Measurements from ENCODE around the gene GSK3B. TPM values are rescaled to one million over a fixed set of nuclear protein-coding genes. Genes with fewer than 3 reads are reported as not detected.

Gene GSK3B
- total RNA-seq, 2 donors from 2014 or later: 36.7 to 47.9 TPM

DNA sequence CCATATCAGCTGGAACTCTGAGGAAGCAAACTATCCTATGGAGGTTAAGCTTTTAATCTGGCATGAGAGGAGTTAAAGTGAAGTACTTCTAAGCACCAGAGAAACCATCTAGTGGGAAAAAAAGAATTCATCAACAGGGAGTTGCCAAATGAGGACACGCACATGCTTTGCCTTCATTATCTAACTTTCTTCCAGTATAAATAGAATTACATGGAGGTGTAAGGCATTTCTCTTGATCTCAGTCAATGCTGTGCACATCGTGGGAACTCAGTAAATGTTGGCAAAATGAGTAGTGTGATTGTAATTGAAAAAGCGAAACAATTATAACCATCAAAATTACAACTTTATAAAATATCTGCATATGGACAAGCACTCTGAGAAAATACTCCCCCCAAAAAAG, 8.0 kb upstream of the GSK3B start:
- intact Hi-C loops (cut with DNase I): loop anchor here (10.0 kb wide), 1 partner anchor 63 kb away; no protein-coding TSS in a partner anchor
- H3K36me3 ChIP-seq: no peaks in the 10 kb centered on the region
- TF ChIP-seq CTCF (IDR thresholded peaks at IDR 0.05): no peak
- no peak for TF ChIP-seq POLR2AphosphoS5 (IDR thresholded peaks at IDR 0.05)
- no peak for TF ChIP-seq POLR2A (IDR thresholded peaks at IDR 0.05)
- WGBS: 50% methylated on average over 3 of the region's 3 CpGs
- H3K4me1 ChIP-seq (replicated peaks): no peaks in the 10 kb centered on the region
- DNase-seq (ENCODE audit: low spot score): no peak
- no peaks in the 10 kb centered on the region for H3K27me3 ChIP-seq (replicated peaks; ENCODE audit: insufficient read depth)
- no peaks in the 10 kb centered on the region for H3K9me3 ChIP-seq
- no peak overlapping the region for H3K27ac ChIP-seq
- no peak overlapping the region for H3K4me3 ChIP-seq

DNA sequence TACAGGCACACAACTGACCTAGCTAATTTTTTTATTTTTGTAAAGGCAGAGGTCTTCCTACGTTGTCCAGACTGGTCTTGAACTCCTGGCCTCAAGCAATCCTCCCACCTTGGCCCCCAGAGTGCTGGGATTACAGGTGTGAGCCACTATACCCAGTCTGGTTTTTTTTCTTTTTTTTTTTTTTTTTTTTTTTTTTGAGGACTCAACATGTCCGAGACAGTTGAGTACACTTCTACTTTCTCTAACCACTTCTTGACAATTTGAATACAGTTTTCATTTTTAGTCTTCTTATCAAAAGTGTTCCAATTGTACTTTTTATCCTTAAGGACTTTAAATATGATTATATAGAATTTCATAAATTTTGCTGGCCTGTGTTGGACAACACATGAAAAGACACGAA, 7.4 kb upstream of the GSK3B start:
- no peak overlapping the region for H3K27ac ChIP-seq
- H3K27me3 ChIP-seq (replicated peaks; ENCODE audit: insufficient read depth): no peaks in the 10 kb centered on the region
- H3K4me1 ChIP-seq (replicated peaks): peaks cover under 1% of the 10 kb centered on the region
- H3K4me3 ChIP-seq: no peak overlapping the region
- no peaks in the 10 kb centered on the region for H3K9me3 ChIP-seq
- no peak for DNase-seq (ENCODE audit: low spot score)
- H3K36me3 ChIP-seq: no peaks in the 10 kb centered on the region
- WGBS: 84% methylated on average over 3 of the region's 3 CpGs
- intact Hi-C loops (cut with DNase I): loop anchor here (10.0 kb wide), 1 partner anchor 63 kb away; no protein-coding TSS in a partner anchor
- TF ChIP-seq POLR2A (IDR thresholded peaks at IDR 0.05): no peak
- no peak for TF ChIP-seq CTCF (IDR thresholded peaks at IDR 0.05)
- TF ChIP-seq POLR2AphosphoS5 (IDR thresholded peaks at IDR 0.05): no peak

DNA sequence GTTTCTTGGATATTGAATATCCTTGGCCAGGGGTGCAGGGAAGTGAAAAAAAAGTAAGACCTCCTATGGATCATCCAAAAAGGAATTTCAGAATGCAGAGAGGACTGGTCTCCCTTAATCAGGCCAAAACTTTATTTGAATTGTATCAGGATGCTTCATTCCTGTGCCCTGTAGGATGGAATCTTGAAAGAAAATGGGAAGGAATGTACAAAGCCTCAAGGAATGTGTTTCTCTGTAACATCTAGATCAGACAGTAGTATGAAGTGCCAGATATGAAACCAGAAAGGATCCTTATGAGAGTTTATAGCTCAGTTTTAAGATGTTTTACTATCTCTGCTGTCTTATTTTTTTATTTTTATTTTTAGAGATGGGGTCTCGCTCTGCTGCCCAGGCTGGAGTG, 6.5 kb upstream of the GSK3B start:
- Histone ChIP-seq H3K27ac (no peak overlapping the region), H3K9me3 (no peaks in the 10 kb centered on the region), H3K4me3 (no peak overlapping the region), H3K36me3 (no peaks in the 10 kb centered on the region), H3K27me3 (replicated peaks; ENCODE audit: insufficient read depth) (no peaks in the 10 kb centered on the region), H3K4me1 (replicated peaks) (peaks cover 6% of the 10 kb centered on the region)
- WGBS: 100% methylated on average over 1 of the region's 1 CpG
- DNase-seq (ENCODE audit: low spot score): no peak
- TF ChIP-seq POLR2AphosphoS5 (IDR thresholded peaks at IDR 0.05): no peak
- no peak for TF ChIP-seq CTCF (IDR thresholded peaks at IDR 0.05)
- TF ChIP-seq POLR2A (IDR thresholded peaks at IDR 0.05): no peak
- intact Hi-C loops (cut with DNase I): loop anchor here (10.0 kb wide), 1 partner anchor 64 kb away; no protein-coding TSS in a partner anchor

DNA sequence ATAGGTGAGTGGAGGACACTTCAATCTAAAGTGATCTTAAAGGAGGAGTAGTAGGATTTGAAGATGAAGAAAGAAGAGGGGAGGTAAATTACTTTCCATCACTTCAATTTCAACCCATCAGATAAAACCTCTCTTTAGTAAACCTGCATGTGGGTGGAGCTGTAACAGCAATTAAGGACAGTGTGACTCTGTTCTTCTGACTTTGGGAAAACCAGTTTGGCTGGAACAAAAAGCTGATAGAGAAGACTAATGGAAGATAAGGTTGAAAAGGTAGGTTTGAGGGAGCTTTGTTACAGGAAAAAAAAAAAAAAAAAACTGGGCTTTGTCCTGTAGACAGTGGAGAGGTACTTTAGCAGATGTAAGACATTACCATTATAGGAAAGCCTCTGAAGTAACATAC, 4.5 kb upstream of the GSK3B start:
- TF ChIP-seq POLR2A (IDR thresholded peaks at IDR 0.05) (no peak), POLR2AphosphoS5 (IDR thresholded peaks at IDR 0.05) (peak; percentile 38)
- no peaks in the 10 kb centered on the region for H3K27me3 ChIP-seq (replicated peaks; ENCODE audit: insufficient read depth)
- no peak overlapping the region for H3K4me3 ChIP-seq
- H3K36me3 ChIP-seq: no peaks in the 10 kb centered on the region
- intact Hi-C loops (cut with DNase I): loop anchor here (5.0 kb wide), 1 partner anchor 206 kb away; no protein-coding TSS in a partner anchor
- peaks cover 6% of the 10 kb centered on the region for H3K4me1 ChIP-seq (replicated peaks)
- H3K27ac ChIP-seq: peak overlapping the region in 1 of 2 donors; percentile 11
- peak; percentile 19 for DNase-seq (ENCODE audit: low spot score)
- H3K9me3 ChIP-seq: no peaks in the 10 kb centered on the region

GRCh38 chr3:120095979-120096426, 1.8 kb upstream of the GSK3B start:
- Histone ChIP-seq H3K27ac (peak overlapping the region; percentile 100), H3K4me1 (replicated peaks) (peaks cover 6% of the 10 kb centered on the region), H3K4me3 (peak overlapping the region; percentile 88 to 91), H3K36me3 (no peaks in the 10 kb centered on the region), H3K27me3 (replicated peaks; ENCODE audit: insufficient read depth) (no peaks in the 10 kb centered on the region), H3K9me3 (no peaks in the 10 kb centered on the region)
- intact Hi-C loops (cut with DNase I): loop anchor here (5.0 kb wide), 1 partner anchor 204 kb away; no protein-coding TSS in a partner anchor
- DNase-seq (ENCODE audit: low spot score): no peak
- 0% methylated on average over 1 of the region's 1 CpG for WGBS
- TF ChIP-seq CTCF (IDR thresholded peaks at IDR 0.05) (no peak), POLR2AphosphoS5 (IDR thresholded peaks at IDR 0.05) (no peak), POLR2A (IDR thresholded peaks at IDR 0.05) (no peak)

Measured in prostate gland (tissue), 2 donors.